ENCODE results near the gene PLEKHF1.

The PLEKHF1 gene

GRCh38 chr19:29680447-29680846 lies 15.2 kb downstream of the PLEKHF1 start:
- DNase-seq = no peak

GRCh38 chr19:29680937-29681336 lies 15.7 kb downstream of the PLEKHF1 start:
- DNase-seq = no peak

- no peak for DNase-seq
Observed at GRCh38 chr19:29681422-29682235, 16.4 kb downstream of the PLEKHF1 start.

- DNase-seq = no peak
Observed at GRCh38 chr19:29682236-29682895, 17.1 kb downstream of the PLEKHF1 start.

- DNase-seq = peak; percentile 32
Observed at GRCh38 chr19:29683009-29683408, 17.7 kb downstream of the PLEKHF1 start.

- DNase-seq = no peak
Observed at GRCh38 chr19:29685326-29685725, 20.1 kb downstream of the PLEKHF1 start.

- no peak for DNase-seq
Observed at GRCh38 chr19:29686285-29686805, 21.1 kb downstream of the PLEKHF1 start.

GRCh38 chr19:29687244-29687896 lies 22.1 kb downstream of the PLEKHF1 start:
- DNase-seq = no peak

- no peak for DNase-seq
Observed at GRCh38 chr19:29687897-29688728, 22.9 kb downstream of the PLEKHF1 start.

- DNase-seq = peak; percentile 75
Observed at GRCh38 chr19:29690842-29691241, 25.6 kb downstream of the PLEKHF1 start.

- DNase-seq = no peak
Observed at GRCh38 chr19:29694161-29694560, 28.9 kb downstream of the PLEKHF1 start.

- peak; percentile 68 for DNase-seq
Observed at GRCh38 chr19:29694669-29695627, 29.7 kb downstream of the PLEKHF1 start.

- no peak for DNase-seq
Observed at GRCh38 chr19:29695765-29696564, 30.7 kb downstream of the PLEKHF1 start.

- DNase-seq = no peak
Observed at GRCh38 chr19:29696565-29696846, 31.2 kb downstream of the PLEKHF1 start.

GRCh38 chr19:29697523-29698261 lies 32.4 kb downstream of the PLEKHF1 start:
- no peak for DNase-seq

- no peak for DNase-seq
Observed at GRCh38 chr19:29699861-29700260, 34.6 kb downstream of the PLEKHF1 start.

GRCh38 chr19:29700498-29700897 lies 35.2 kb downstream of the PLEKHF1 start:
- no peak for DNase-seq

- no peak for DNase-seq
Observed at GRCh38 chr19:29702161-29702962, 37.1 kb downstream of the PLEKHF1 start.

GRCh38 chr19:29702963-29703320 lies 37.7 kb downstream of the PLEKHF1 start:
- no peak for DNase-seq
